Dermis blood vessel endothelial cell (primary cell): ENCODE measurements around the gene HOXA11. TPM values are rescaled to one million over a fixed set of nuclear protein-coding genes. Genes with fewer than 3 reads are reported as not detected.

Source experiments
- DNase-seq: peaks from one replicate; pipeline ENCODE4 v3.0.0; 2010
- total RNA-seq: library from RNA; depleted of rRNA; stranded (reverse); fragments of >200 nt; gene quantifications from 2 replicates; pipeline ENCODE4 v1.2.3, GENCODE V29; 2014

HOXA11 gene
- total RNA-seq, 1 donor from 2014 or later = under 0.01 TPM

DNA sequence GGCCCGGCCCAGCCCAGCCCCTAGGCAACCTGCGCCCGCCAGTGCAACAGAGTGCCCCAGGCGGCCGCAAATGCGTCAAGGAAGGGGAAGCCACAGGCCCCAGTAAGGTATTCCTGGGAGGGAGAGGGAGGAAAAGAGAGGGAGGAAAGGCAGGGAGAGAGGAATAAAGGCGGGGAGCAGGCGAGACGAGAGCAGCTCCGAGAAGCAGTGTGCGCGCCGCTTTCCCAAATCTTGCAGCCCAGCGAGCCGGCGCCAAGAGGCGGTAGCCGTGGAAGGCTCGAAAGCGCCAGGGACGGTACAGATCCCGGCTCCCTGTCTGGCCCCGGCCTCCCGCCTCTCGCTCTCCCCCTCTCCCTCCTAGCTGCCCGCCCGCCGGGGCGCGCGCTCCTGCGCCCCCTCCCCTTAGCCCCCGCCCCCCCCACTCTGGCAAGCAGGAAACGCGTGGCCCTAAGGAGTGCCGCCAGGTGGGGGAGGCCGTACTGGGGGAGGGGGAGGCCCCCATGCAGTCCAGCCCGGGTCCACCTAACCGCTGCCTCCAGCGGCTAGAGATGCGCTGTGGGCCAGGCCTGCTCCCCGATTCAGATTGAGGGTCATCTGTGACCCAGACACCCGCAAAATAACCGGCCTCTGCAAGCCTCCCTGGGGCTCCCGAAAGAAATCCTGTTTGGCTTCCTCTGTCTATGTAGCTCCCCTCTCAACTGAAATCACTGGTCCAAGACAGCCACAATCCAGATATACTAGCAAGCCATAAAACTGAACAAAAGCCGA, 15.2 kb downstream of the HOXA11 start:
- DNase-seq = no peak

DNA sequence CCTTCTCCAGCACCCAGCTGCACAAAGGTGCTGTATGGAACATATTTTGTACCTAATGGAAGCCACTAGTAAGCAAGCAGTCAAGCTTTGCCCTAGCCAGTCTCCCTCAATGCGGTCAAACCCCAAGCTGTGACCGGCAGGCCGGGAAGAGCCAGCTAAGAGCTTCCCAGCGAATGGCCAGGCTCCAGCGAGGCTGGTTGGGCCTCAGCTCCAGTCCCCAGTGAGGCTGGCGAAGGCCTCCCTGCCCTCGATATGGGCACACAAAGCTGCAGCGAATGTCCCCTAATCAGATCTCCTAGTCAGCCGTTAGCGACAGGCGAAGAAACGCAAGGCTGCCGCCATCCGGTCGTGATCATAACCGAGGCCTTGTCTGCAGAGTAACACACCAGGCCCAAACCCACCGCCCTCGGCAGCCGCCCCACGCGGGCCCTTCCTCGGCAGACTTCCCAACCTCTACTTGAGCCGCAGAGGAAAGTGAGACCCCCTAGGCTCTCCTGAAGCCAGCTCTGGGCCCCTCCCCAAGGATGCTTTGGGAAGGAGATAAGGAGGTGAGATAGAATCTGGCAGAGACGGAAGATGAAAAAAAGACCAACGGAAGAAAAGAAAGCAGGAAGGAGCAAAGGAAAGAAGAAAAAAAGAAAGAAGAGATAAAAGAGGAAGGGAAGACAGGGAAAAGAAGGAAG, 16.6 kb downstream of the HOXA11 start:
- DNase-seq = no peak

DNA sequence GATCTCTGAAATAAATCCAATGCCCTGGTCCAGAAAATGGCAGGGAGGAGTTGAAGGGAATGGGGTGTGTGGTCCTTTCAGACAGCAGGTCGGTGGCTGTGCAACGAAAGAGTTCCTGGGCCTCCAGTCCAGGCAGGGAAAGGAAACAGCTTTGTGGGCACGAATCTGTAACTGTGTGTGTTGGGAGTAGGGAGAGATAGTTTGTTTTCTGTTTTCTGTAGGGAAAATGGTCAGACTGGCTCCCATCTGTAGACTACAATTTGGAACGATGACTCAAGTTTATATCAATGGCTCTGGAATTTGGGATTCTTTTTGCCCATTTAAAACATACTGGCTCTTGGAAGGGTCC, 17.1 kb downstream of the HOXA11 start:
- no peak for DNase-seq

DNA sequence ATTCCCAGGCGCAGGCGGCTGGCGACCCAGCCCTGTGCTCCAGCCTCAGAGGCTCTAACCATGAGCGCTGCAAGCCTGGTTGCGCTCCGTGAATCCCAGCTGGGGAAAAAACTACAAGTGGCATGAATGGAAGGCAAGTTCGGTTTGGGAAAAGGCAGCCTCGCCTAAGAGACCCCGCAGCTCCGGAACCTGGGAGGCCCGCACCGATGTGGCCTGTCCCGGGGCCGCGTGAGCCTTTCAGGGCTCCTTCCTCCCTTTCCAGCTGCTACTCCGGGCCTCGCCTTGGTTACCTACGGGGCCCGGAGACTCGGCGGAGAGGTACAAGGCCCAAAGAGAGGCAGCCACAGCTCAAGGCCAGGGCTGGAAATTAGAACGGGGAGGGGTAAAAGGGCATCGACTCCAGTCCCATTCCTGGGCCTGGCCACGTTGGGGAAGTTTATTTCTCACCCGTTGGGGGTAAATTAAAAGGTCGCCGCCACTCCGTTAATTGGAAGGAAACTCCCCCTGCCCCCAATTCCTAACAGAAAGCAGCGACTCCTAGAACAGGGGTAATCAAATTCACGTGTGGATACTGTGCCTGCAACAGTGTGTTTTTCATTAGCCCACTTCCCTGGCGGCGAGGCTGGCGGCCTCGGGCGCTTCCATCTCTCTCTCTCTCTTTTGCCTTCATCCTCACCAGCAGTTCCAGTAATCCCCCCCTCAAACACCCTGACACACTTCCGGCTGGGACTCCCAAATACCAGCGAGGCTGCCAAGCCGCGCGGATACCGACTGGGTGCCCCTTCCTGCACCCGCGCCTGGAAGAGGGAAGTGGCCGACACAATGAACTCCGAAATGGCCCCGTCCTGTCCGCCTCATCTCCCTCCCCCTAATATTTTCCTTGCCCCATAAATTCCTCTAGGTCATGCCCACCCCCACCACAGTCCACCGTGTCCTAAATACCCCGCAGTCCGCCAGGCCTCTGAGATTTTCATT, 18.2 kb downstream of the HOXA11 start:
- no peak for DNase-seq

DNA sequence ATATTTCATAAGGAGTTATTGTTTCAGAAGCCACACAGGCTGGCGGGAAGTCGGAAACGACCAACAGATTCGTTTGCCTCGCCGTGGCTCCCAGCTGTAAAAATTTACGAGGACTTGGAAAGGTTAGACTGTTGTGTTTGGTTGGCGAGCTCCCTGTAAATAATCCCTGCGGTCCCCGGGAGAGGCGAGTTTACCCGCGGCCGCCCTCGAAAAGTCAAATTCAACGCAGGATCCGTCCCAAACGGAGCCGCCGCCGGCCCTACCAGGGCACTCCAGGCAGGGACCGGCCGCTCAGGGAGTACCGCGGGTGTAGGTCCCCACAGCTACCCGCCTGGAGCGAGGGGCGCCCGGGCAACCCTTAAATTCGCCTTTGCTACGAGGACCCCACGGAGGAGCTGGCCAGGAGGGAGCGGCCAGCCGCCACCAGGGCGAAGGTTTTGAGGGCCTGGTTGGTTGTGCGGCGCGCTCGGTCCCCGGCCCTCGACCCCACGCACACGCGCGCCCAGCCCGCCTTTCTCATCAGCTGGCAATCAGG, 19.0 kb downstream of the HOXA11 start:
- DNase-seq = no peak

DNA sequence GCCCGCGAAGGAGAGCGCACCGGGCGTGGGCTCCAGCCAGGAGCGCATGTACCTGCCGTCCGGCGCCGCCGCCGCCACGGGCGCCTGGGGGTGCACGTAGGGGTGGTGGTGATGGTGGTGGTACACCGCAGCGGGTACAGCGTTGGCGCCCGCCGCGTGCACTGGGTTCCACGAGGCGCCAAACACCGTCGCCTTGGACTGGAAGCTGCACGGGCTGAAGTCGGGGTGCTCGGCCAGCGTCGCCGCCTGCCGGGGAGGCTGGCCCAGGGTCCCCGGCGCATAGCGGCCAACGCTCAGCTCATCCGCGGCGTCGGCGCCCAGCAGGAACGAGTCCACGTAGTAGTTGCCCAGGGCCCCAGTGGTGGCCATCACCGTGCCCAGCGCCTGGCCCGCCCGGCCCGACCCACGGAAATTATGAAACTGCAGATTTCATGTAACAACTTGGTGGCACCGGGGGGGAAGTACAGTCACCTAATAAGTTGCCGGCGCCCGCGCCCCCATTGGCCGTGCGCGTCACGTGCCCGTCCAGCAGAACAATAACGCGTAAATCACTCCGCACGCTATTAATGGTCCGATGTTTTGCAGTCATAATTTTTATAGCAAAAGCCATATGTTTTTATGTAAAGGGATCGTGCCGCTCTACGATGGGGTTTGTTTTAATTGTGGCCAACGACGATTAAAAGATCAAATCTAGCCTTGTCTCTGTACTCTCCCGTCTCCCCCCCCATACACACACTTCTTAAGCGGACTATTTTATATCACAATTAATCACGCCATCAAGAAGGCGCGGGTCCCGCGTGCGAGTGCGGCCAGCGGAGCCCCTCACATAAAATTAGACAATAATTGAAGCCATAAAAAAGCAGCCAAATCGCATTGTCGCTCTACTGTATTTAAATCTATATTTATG, 19.7 kb downstream of the HOXA11 start, which contains the start of gene HOXA9:
TSS of gene HOXA9 (minus strand) at position 449 of the 907 bp plus-strand sequence. CDS start at position 369, 80 bp downstream.
- DNase-seq = peak; percentile 96

DNA sequence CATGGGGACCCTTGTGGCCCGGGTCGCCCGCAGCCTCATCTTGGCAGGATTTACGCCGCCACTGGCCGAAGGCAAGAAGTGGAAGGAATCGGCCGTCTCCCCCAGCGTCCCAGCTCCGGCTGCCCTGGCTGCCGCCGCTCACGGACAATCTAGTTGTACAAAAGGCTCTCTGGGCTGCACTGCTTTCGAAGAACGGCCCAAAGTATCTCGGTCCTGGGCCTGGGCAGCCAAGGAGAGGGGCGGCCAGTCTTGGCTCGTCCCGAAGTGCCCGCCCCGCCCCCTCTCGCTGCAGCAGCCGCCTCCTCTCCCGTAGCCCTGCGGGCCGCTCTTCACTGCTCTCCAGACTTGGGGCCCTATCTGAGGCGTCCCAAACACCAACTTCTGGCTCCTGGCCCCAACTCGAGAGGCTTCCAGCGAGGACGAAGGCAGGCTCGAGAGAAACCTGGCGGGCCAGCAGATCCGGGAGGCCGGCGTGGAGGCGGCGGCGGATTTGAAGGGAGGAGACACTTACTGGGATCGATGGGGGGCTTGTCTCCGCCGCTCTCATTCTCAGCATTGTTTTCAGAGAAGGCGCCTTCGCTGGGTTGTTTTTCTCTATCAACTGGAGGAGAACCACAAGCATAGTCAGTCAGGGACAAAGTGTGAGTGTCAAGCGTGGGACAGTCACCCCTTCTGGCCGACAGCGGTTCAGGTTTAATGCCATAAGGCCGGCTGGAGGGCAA, 20.5 kb downstream of the HOXA11 start:
- DNase-seq = peak; percentile 68

DNA sequence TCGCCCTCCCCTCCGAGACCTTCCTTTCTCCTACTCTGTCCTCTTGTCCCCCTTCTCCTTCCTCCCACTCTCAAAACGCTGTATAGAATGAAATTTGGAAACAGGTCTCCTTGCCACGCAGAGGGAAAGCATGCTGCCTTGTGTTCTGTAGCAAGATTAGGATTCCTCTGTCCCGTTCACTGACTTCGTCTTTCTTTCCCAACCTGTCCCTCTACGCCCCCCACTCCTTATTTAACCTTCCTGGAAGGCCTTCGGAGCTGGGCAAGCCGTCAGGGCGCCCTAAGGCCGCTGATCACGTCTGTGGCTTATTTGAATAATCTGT, 21.0 kb downstream of the HOXA11 start:
- DNase-seq = no peak

DNA sequence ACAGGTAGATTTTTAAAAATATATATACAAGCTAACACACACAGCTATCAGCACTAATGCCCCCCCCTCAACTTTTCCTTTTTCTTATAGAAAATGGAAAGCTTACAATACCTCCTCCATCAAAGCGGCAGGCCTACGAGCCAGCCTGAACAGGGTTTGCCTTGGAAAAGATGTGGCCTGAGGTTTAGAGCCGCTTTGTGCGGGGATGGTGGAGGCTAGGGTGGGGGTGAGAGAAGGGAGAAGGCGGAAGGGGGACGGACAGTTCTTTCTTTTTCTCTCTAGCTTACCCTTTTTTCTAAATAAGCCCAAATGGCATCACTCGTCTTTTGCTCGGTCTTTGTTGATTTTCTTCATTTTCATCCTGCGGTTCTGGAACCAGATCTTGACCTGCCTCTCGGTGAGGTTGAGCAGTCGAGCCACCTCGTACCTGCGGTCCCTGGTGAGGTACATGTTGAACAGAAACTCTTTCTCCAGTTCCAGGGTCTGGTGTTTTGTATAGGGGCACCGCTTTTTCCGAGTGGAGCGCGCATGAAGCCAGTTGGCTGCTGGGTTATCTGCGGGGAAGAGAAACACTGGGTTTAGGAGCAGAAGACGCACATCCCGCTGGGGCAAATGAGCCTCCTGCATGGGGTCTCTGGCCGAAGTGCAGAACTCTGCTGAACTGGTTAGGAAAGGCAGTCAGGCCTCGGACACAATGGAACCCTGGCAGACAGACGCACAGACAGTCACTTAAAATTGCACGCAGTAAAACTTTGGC, 21.6 kb downstream of the HOXA11 start:
- no peak for DNase-seq

DNA sequence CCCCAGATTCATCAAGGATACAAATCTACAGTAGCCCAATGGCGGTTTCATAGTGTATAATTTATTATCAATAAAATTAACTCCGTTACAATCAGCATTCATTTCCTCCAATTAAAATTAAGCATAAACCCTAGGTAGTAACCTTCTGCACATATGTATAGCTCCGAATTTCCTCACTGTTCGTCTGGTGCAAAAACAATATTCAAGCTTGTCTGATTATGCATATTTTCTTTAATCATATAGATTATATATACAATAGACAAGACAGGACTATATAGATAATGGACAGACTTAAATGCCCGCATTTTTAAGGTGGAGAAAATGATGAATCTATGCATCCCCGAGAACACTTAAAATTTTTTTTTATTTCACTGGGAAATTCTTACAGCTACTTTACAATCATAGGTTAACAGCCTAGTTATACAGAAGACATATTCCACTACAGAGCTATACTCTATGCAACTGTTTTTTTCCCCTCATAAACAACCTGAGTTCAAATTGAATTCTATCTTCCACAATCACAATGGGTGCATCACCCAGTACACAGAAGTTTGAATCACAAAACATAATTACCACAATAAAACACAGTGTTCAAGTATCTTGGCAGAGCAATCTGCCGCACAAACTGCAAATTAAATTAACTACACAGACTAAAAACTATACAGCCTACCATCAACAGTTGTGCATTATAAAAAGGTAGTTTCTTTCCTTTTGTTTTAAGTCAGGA, 22.3 kb downstream of the HOXA11 start:
- no peak for DNase-seq

DNA sequence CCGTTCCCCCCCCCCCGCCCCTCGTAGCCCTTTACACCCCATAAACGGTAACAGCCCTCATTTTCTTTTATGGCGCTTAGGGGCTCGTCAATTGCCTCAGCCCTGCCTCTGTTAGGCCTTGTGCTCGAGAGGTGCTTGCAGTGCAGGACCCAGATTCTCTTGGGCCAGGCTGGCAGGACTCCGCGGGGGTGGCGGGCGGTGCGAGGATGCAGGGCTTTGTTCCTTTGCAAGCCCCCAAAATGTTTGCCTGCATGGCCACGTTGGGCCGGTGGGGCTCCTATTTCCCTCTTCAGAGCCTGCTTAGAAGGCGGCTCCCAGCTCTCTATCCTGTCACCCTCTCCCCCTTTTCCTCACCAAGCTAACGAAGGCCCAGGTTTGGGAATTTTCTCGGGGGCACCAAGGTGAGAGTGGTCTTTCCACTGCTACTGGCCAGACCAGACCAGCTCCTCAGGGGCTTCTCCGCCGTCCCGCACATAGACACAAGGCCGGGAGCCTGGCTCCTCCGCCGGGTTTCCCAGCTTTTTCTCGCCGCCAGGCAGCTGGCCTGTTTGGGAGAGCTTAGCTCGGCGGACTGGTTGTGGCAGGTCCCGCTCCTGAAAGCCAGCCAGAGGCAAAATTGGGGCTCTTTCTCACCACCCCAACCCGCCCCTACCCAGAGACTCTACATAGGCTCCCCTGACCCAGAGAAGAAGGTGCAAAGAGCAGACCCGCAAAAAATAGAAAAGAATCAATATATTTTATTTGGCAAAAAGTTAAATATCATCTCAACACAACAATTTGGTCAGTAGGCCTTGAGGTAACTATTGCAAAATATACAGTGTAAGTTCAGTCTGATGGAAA, 23.1 kb downstream of the HOXA11 start:
- DNase-seq = no peak

DNA sequence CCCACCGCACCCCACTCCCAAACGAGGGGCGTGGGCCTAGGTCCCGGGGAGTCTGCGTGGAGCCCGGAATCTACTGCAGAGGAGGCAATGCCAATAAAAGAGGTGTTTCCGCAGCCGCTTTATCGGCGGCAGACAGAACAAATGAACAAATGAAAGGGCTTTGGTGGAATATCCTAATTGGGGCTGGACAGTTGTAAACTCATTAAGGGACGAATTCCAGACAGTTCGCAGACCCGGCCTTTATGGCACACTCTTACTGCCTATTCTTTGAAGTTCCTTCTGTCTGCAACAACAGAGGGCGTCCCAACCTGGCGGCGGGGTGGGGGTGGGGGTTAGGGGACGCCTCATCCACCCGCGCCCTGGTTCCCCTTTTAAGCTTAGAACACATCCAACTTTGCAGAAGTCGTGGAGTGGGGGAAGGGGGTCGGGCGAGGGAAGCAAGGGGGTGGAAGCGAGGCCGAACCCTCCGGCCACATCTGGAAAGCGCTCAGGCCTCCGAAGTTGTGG, 23.8 kb downstream of the HOXA11 start:
- DNase-seq = no peak

DNA sequence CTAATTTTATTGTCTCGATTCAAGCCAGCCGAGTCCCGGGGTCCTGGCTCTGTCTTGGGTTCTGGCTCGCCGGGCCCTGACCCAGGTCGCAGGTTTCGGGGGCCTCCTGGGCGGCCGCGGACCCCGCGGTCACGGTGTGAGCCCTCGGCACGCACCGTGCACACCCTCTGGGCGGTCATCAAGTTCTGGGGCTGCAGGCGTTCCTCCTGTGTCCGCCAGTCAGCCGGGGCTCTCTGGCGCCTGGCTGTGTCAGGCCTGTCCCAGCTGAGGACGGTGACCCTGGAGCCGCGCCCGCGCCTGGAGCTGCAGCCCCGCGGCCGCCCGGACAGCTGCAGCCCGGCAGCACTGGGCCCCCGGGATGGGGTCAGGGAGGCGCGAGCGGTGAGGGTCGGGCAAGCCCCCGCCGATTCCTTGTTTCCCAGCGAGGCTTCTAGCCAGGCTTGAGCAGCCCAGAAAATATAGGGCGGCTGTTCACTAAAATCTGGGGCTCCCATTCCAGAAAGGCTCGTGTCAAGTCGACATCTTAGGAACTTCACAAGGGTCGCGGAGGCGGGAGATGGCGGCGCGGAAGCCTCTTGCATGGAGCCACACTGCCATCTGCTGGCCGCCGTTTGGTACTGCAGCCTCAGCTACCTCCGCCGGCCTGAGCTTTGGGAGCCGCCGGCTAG, 24.4 kb downstream of the HOXA11 start:
- peak; percentile 95 for DNase-seq

DNA sequence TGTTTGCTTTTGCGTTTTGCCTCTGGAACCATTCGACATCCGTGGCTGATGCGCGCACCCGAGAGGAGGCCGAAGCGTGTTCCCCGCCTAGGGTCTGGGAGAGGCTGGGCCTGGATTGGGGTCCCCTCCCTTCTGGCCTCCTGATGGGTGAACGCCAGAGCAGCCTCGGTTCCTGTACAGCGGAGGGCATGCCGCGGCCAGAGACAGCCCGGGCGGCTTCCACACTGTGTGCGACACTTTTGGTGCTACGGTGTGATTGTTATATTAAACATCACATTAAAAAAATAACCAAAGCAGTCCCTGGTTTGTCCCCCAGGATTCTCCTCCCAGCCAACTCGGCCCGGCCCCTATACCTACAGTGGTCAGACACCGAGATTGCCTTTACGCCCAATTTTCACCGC, 24.9 kb downstream of the HOXA11 start:
- DNase-seq = no peak

DNA sequence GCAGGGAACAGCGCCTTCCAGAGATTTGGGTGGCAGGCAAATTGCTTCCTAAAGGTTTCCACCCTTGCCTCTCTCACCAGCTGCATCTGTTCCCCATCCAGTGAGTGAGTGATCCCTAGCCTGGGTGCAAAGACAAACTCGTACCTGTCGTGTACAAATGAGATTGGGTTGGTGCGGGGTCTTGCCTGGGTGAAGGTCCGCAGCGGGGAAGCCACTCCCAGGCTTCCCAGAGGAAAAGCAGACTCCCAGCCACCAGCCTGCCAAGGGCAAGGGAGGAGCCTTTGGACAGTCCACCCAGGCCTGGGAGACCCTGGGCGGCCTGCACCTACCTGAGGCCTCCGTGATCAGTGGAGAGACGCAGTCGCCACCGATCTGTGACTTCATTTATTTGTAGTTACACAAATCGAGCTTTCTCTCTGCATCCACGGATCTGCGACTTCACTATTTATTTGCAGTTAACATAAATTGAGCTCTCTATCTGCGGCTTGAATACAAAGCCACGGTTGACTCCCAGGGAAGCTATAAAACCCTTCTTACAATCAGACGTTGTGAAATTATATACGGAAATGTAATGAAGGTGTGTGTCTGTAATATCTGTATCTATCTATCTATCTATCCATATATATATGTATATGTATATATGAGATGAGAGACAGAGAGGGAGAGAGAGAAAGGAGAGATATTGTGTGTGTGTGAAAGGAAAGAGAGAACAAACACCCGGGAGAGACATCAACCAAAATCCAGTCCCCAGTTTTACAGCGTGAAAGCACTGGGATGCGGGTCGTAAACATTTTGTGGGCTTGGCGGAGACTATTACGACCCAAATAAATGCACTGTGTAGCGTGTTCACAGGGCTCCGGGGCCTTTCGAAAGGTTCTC, 25.5 kb downstream of the HOXA11 start:
- no peak for DNase-seq

DNA sequence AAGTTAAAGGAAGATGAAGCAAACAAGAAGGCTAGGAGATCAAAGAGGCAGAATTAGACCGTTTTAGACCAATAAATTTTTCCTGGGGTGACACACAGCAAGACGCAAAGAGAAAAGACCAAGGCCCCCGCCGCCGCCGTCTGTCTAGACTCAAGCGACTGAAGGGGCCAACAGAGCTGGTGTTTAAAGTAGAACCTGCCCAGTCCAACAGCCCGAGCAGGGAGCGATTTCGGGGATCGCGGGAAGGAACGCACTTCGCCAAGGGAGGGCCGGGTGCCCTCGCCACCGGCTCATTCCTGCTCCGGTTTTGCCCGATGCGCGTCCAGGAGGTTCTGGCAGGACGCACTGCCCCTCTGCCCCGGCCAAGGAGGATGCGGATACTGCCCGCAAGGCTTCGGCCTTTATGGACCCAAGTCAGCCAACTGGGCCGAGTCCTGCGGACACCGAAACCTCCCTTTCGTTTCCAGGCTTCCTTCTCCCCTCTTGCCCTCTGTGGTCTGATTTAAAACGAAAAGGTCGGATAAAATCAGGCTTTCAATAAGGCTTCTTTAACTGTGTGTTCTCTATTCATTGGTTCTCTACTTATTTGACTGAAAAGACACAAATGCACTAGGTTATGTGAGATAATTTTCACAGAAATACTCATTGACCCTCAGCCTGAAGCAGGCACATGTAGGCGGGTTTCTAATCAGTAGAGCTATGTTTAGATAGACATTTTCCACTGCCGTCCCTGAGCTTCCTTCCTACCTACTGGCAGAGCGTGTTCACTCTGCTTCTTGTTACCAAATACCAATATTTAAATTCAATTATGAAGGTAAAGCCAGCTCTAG, 26.4 kb downstream of the HOXA11 start:
- DNase-seq = no peak
